Testis (tissue), 2 donors: ENCODE measurements around the gene COL23A1.

Experiments
- POLR2A ChIP-seq: fragments of 450-650 bp; IDR thresholded peaks from one replicate; pipeline ENCODE4 v1.6.1; 2017; ENCODE audit warnings: antibody characterized with exemption, mild to moderate bottlenecking, moderate library complexity
- TF ChIP-seq, protein P1 (sequence below), 3 experiments: fragments of 450-650 bp in 2 of 3; fragments of 200-600 bp in 1 of 3; sonication (generic) in 1 of 3; IDR thresholded peaks; one replicate each; pipeline ENCODE4 v1.5.1; 2016 to 2019; ENCODE audit warnings: antibody characterized with exemption in 3 of 3, mild to moderate bottlenecking in 2 of 3, moderate library complexity in 1 of 3

GRCh38 chr5:178529080-178529479, 61.1 kb downstream of the COL23A1 start:
- TF ChIP-seq, protein P1, sequence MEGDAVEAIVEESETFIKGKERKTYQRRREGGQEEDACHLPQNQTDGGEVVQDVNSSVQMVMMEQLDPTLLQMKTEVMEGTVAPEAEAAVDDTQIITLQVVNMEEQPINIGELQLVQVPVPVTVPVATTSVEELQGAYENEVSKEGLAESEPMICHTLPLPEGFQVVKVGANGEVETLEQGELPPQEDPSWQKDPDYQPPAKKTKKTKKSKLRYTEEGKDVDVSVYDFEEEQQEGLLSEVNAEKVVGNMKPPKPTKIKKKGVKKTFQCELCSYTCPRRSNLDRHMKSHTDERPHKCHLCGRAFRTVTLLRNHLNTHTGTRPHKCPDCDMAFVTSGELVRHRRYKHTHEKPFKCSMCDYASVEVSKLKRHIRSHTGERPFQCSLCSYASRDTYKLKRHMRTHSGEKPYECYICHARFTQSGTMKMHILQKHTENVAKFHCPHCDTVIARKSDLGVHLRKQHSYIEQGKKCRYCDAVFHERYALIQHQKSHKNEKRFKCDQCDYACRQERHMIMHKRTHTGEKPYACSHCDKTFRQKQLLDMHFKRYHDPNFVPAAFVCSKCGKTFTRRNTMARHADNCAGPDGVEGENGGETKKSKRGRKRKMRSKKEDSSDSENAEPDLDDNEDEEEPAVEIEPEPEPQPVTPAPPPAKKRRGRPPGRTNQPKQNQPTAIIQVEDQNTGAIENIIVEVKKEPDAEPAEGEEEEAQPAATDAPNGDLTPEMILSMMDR (IDR thresholded peaks at IDR 0.05), result no peak
- no peak for TF ChIP-seq POLR2A
